Neuronal stem cell (in vitro differentiated cells): ENCODE results near the gene TEX48.

Experiments used
- DNase-seq: peaks from one replicate; pipeline ENCODE4 v3.0.0-alpha.2; 2013; ENCODE audit warnings: low spot score
- H2AFZ ChIP-seq: one replicate; pipeline ENCODE4 v1.6.1; 2013; ENCODE audit warnings: mild to moderate bottlenecking, low read length, inconsistent platforms
- H2AK5ac ChIP-seq: 2 replicates; pipeline ENCODE4 v1.6.1; 2013; ENCODE audit warnings: low read depth, mild to moderate bottlenecking, inconsistent platforms, low read length, moderate library complexity, mixed read lengths
- H2BK120ac ChIP-seq: 2 replicates; pipeline ENCODE4 v1.6.1; 2013; ENCODE audit warnings: low read depth, mild to moderate bottlenecking, inconsistent platforms, low read length, moderate library complexity, mixed read lengths
- H2BK12ac ChIP-seq: one replicate; pipeline ENCODE4 v1.6.1; 2013; ENCODE audit warnings: low read length, inconsistent platforms
- H2BK15ac ChIP-seq: 2 replicates; pipeline ENCODE4 v1.6.1; 2013; ENCODE audit warnings: mild to moderate bottlenecking, low read length, inconsistent platforms, mixed read lengths
- H2BK5ac ChIP-seq: one replicate; pipeline ENCODE4 v1.6.1; 2013; ENCODE audit warnings: inconsistent platforms, mild to moderate bottlenecking, low read length, moderate library complexity
- H3K14ac ChIP-seq: one replicate; pipeline ENCODE4 v1.6.1; 2013; ENCODE audit warnings: low read length, inconsistent platforms
- H3K18ac ChIP-seq: 2 replicates; pipeline ENCODE4 v1.6.1; 2013; ENCODE audit warnings: low read length, inconsistent platforms
- H3K23ac ChIP-seq: 2 replicates; pipeline ENCODE4 v1.6.1; 2013; ENCODE audit warnings: low read depth, mild to moderate bottlenecking, mixed read lengths, low read length, inconsistent platforms; ENCODE audit not compliant: poor library complexity
- H3K27ac ChIP-seq: replicated peaks from 3 replicates; pipeline ENCODE4 v1.5.1; 2013; ENCODE audit warnings: low read length, inconsistent platforms
- H3K27me3 ChIP-seq, 3 experiments: 2 replicates each; pipeline ENCODE4 v1.6.1; 2013; ENCODE audit warnings: low read length in 3 of 3, mild to moderate bottlenecking in 2 of 3, inconsistent platforms in 1 of 3, low read depth in 1 of 3, mixed read lengths in 1 of 3, moderate library complexity in 1 of 3; ENCODE audit not compliant: control insufficient read depth in 3 of 3, insufficient read depth in 3 of 3
- H3K36me3 ChIP-seq, 2 donors: replicated peaks in 1 of 2; 2 replicates each; pipeline ENCODE4 v1.6.1; 2013; ENCODE audit warnings: low read length in 2 of 2; ENCODE audit not compliant: control insufficient read depth in 2 of 2, insufficient read depth in 2 of 2
- H3K4ac ChIP-seq: 2 replicates; pipeline ENCODE4 v1.6.1; 2013; ENCODE audit warnings: inconsistent platforms, mild to moderate bottlenecking, low read length, moderate library complexity
- H3K4me1 ChIP-seq, 2 donors: 1 replicate in 1 of 2; 2 replicates in 1 of 2; pipeline ENCODE4 v1.6.1; 2013; ENCODE audit warnings: low read length in 2 of 2, low read depth in 1 of 2; ENCODE audit not compliant: control insufficient read depth in 2 of 2, insufficient read depth in 1 of 2
- H3K4me2 ChIP-seq: one replicate; pipeline ENCODE4 v1.6.1; 2013; ENCODE audit warnings: mild to moderate bottlenecking, low read length, inconsistent platforms; ENCODE audit not compliant: insufficient read depth, poor library complexity, severe bottlenecking
- H3K4me3 ChIP-seq, 2 donors: 2 replicates each; pipeline ENCODE4 v1.5.1; 2013; ENCODE audit warnings: low read length in 2 of 2, mild to moderate bottlenecking in 2 of 2, inconsistent platforms in 1 of 2, moderate library complexity in 1 of 2
- H3K79me1 ChIP-seq: one replicate; pipeline ENCODE4 v1.6.1; 2013; ENCODE audit warnings: low read depth, mild to moderate bottlenecking, inconsistent platforms, low read length, moderate library complexity
- H3K9ac ChIP-seq: one replicate; pipeline ENCODE4 v1.6.1; 2013; ENCODE audit warnings: mild to moderate bottlenecking, low read depth, low read length, inconsistent platforms; ENCODE audit not compliant: poor library complexity
- H3K9me3 ChIP-seq, 2 donors: replicated peaks in 1 of 2; 2 replicates each; pipeline versions ENCODE3 to v1.6.1; 2013; ENCODE audit warnings: low read length in 2 of 2, mild to moderate bottlenecking in 2 of 2, inconsistent platforms in 1 of 2, low read depth in 1 of 2, mixed read lengths in 1 of 2, moderate library complexity in 1 of 2; ENCODE audit not compliant: control insufficient read depth in 2 of 2, insufficient read depth in 1 of 2
- H4K8ac ChIP-seq: one replicate; pipeline ENCODE4 v1.6.1; 2013; ENCODE audit warnings: low read depth, mild to moderate bottlenecking, inconsistent platforms, low read length, moderate library complexity
- H4K91ac ChIP-seq: one replicate; pipeline ENCODE4 v1.6.1; 2013; ENCODE audit warnings: low read length, low read depth, mild to moderate bottlenecking, inconsistent platforms; ENCODE audit not compliant: poor library complexity
- WGBS, 2 donors: extraction: QIAGEN DNeasy Blood & Tissue Kit; methylation state at CpG; one replicate each; pipeline ENCODE4 v1.1.7; 2013; ENCODE audit warnings: missing lambda C conversion rate in 2 of 2, mixed read lengths in 1 of 2; ENCODE audit not compliant: insufficient read length in 2 of 2, insufficient replicate concordance in 1 of 2; ENCODE audit errors: extremely low coverage in 2 of 2; 5-methylcytosine and 5-hydroxymethylcytosine counted together

The TEX48 gene

GRCh38 chr9:114690308-114690707 is 8.3 kb upstream of the TEX48 start:
- Histone ChIP-seq H4K91ac (no peak overlapping the region), H3K23ac (no peak overlapping the region), H2BK120ac (no peak overlapping the region), H3K9ac (no peak overlapping the region), H2BK12ac (no peak overlapping the region), H3K4me2 (no peak overlapping the region), H2AK5ac (no peak overlapping the region), H3K79me1 (no peaks in the 10 kb centered on the region), H2AFZ (no peak overlapping the region), H3K14ac (no peak overlapping the region), H4K8ac (no peak overlapping the region), H2BK5ac (no peak overlapping the region), H3K4me1 (peaks cover 0 to 2% of the 10 kb centered on the region in 2 donors), H3K4me3 (no peak overlapping the region), H3K27ac (no peak overlapping the region), H3K27me3 (peaks cover 0 to 3% (median 0%) of the 10 kb centered on the region in 3 experiments), H3K9me3 (no peaks in the 10 kb centered on the region), H3K36me3 (no peaks in the 10 kb centered on the region), H3K4ac (no peak overlapping the region), H3K18ac (no peak overlapping the region), H2BK15ac (no peak overlapping the region)
- no peak for DNase-seq
- no CpG with 5 or more reads among the region's 4 CpGs for WGBS, 2 donors

DNA sequence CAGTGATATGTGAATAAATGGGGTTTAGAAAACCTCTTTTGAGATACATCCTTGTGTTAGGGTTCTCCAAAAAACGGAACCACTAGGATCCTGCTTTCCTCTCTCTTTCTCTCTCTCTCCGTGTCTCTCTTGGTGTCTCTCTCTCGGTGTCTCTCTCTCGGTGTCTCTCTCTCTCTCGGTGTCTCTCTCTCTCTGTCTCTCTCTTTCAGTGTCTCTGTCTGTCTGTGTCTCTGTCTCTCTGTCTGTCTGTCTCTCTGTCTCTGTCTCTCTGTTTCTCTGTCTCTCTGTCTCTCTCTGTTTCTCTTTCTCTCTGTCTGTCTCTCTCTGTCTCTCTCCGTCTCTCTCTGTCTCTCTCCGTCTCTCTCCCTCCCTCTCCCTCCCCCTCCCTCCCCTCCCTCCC is 7.8 kb upstream of the TEX48 start:
- no peak overlapping the region for H3K4me2 ChIP-seq
- no peak overlapping the region for H2AFZ ChIP-seq
- H3K9ac ChIP-seq: no peak overlapping the region
- H2BK120ac ChIP-seq: no peak overlapping the region
- H3K9me3 ChIP-seq: no peaks in the 10 kb centered on the region
- peaks cover 0 to 3% (median 0%) of the 10 kb centered on the region in 3 experiments for H3K27me3 ChIP-seq
- H2BK12ac ChIP-seq: no peak overlapping the region
- peaks cover 0 to 2% of the 10 kb centered on the region in 2 donors for H3K4me1 ChIP-seq
- H3K4ac ChIP-seq: no peak overlapping the region
- H3K36me3 ChIP-seq: no peaks in the 10 kb centered on the region
- H4K91ac ChIP-seq: no peak overlapping the region
- H4K8ac ChIP-seq: no peak overlapping the region
- H3K27ac ChIP-seq: no peak overlapping the region
- WGBS, 2 donors: no CpG with 5 or more reads among the region's 7 CpGs
- DNase-seq: no peak
- H3K14ac ChIP-seq: no peak overlapping the region
- no peak overlapping the region for H3K4me3 ChIP-seq
- no peak overlapping the region for H2AK5ac ChIP-seq
- no peaks in the 10 kb centered on the region for H3K79me1 ChIP-seq
- H3K23ac ChIP-seq: no peak overlapping the region
- H2BK15ac ChIP-seq: no peak overlapping the region
- no peak overlapping the region for H2BK5ac ChIP-seq
- H3K18ac ChIP-seq: no peak overlapping the region

DNA sequence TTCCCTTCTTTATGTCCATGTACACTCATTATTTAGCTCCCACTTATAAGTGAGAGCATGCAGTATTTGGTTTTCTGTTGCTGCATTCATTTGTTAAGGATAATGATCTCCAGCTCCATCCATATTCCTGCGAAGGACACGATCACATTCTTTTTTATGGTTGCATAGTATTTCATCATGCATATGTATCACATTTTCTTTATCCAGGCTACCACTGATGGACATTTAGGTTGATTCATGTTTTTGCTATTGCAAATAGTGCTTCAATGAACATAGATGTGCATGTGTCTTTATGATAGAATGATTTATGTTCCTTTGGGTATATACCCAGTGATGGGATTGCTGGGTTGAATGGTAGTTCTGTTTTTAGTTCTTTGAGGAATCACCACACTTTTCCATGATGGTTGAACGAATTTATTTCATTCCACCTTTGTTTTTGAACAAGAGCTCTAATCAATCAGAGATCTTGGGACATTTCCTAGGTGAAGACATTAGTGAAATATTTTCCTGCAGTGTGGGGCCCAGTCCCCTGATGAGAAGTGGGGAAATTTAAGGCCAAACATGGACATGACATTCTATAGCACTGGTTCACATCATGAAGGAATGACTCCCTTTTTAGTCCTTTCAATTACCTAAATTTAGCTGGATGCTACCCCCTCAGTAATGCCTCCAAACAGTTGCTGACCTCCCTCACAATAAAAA is 7.1 kb upstream of the TEX48 start:
- no peaks in the 10 kb centered on the region for H3K36me3 ChIP-seq
- H3K9me3 ChIP-seq: no peaks in the 10 kb centered on the region
- no peak overlapping the region for H3K23ac ChIP-seq
- no peak overlapping the region for H3K4me3 ChIP-seq
- no peak overlapping the region for H4K91ac ChIP-seq
- no peak overlapping the region for H3K18ac ChIP-seq
- no CpG with 5 or more reads among the region's 3 CpGs for WGBS, 2 donors
- no peak overlapping the region for H2AFZ ChIP-seq
- no peak overlapping the region for H2BK120ac ChIP-seq
- no peak overlapping the region for H2BK15ac ChIP-seq
- H3K27ac ChIP-seq: no peak overlapping the region
- no peak overlapping the region for H3K4me2 ChIP-seq
- no peak overlapping the region for H3K9ac ChIP-seq
- H2BK12ac ChIP-seq: no peak overlapping the region
- H3K4me1 ChIP-seq: peaks cover 0 to 2% of the 10 kb centered on the region in 2 donors
- no peak overlapping the region for H3K14ac ChIP-seq
- no peak overlapping the region for H2AK5ac ChIP-seq
- no peak for DNase-seq
- no peaks in the 10 kb centered on the region for H3K79me1 ChIP-seq
- H3K27me3 ChIP-seq: peaks cover 0 to 3% (median 0%) of the 10 kb centered on the region in 3 experiments
- H2BK5ac ChIP-seq: no peak overlapping the region
- H4K8ac ChIP-seq: no peak overlapping the region
- H3K4ac ChIP-seq: no peak overlapping the region

DNA sequence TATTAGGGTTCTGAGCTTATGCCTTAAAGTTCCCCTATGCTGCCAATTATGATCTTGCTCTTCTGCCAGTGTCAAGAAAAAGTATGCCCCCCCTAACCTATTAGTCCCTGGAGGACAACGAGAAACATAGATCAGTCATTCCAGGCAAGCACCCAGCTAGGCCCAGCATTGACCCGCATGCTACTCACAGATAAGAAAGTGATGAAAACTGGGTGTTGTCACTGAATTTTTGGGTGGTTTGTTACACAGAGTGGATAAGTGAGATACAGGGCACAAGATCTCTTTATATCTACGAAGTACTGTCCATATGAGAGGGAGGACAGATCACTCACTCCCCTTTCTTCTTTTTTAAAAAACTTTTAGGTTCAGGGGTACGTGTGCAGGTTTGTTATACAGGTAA is 6.4 kb upstream of the TEX48 start:
- DNase-seq: no peak
- no peak overlapping the region for H2BK120ac ChIP-seq
- H3K4ac ChIP-seq: no peak overlapping the region
- no peaks in the 10 kb centered on the region for H3K36me3 ChIP-seq
- no peak overlapping the region for H3K4me3 ChIP-seq
- H2BK15ac ChIP-seq: no peak overlapping the region
- H2BK5ac ChIP-seq: no peak overlapping the region
- WGBS, 2 donors: no CpG with 5 or more reads among the region's 4 CpGs
- no peak overlapping the region for H3K18ac ChIP-seq
- H3K4me1 ChIP-seq: peaks cover 0 to 2% of the 10 kb centered on the region in 2 donors
- H3K79me1 ChIP-seq: no peaks in the 10 kb centered on the region
- no peak overlapping the region for H2AK5ac ChIP-seq
- no peak overlapping the region for H2AFZ ChIP-seq
- no peak overlapping the region for H3K14ac ChIP-seq
- no peak overlapping the region for H3K27ac ChIP-seq
- H3K9me3 ChIP-seq: no peaks in the 10 kb centered on the region
- no peak overlapping the region for H3K4me2 ChIP-seq
- peaks cover 0 to 3% (median 0%) of the 10 kb centered on the region in 3 experiments for H3K27me3 ChIP-seq
- no peak overlapping the region for H4K8ac ChIP-seq
- H3K23ac ChIP-seq: no peak overlapping the region
- no peak overlapping the region for H4K91ac ChIP-seq
- H3K9ac ChIP-seq: no peak overlapping the region
- H2BK12ac ChIP-seq: no peak overlapping the region
